A673 (cell line): ENCODE data around the gene F2RL2. TPM values are rescaled to one million over a fixed set of nuclear protein-coding genes. Genes with fewer than 3 reads are reported as not detected.

Experiments
- BruUV-seq: library from RNA; stranded (reverse); fragments of 400-500 nt; replicated peaks from 2 replicates; lab custom pipeline; 2021; lab: Mats Ljungman, UMichigan
- CTCF ChIA-PET: fragments of 300-600 bp; sonication (Branson Sonifier 250); formaldehyde crosslinking; loops from one replicate; lab custom pipeline; 2022; ENCODE audit warnings: antibody characterized with exemption; lab: Charles Lee
- POLR2A ChIA-PET: fragments of 300-600 bp; sonication (Branson Sonifier 250); formaldehyde crosslinking; loops from one replicate; lab custom pipeline; 2022; ENCODE audit warnings: antibody characterized with exemption; ENCODE audit not compliant: low non-redundant PET; lab: Charles Lee
- DNase-seq: peaks from one replicate; pipeline ENCODE4 v3.0.0-alpha.2; 2015; ENCODE audit warnings: low spot score
- H3K27ac ChIP-seq: fragments of 200-600 bp; sonication (generic); 2 replicates; pipeline ENCODE4 v1.5.1; 2016; ENCODE audit warnings: mixed run types, low read depth, mild to moderate bottlenecking, mixed read lengths, antibody characterized with exemption, low read length; ENCODE audit not compliant: poor library complexity, severe bottlenecking
- H3K27me3 ChIP-seq: fragments of 200-600 bp; sonication (generic); replicated peaks from 2 replicates; pipeline ENCODE4 v1.6.1; 2017; ENCODE audit warnings: mixed run types, low read depth, mild to moderate bottlenecking, mixed read lengths, antibody characterized with exemption, low read length; ENCODE audit not compliant: insufficient read depth, poor library complexity
- H3K36me3 ChIP-seq: fragments of 200-600 bp; sonication (generic); 2 replicates; pipeline ENCODE4 v1.6.1; 2016; ENCODE audit warnings: mixed run types, mild to moderate bottlenecking, mixed read lengths, antibody characterized with exemption, low read length; ENCODE audit not compliant: insufficient read depth, poor library complexity, severe bottlenecking
- H3K4me1 ChIP-seq: fragments of 200-600 bp; sonication (generic); 2 replicates; pipeline ENCODE4 v1.6.1; 2017; ENCODE audit warnings: mixed run types, mild to moderate bottlenecking, mixed read lengths, antibody characterized with exemption, low read length; ENCODE audit not compliant: insufficient read depth, poor library complexity, severe bottlenecking
- H3K4me3 ChIP-seq: fragments of 200-600 bp; sonication (generic); 2 replicates; pipeline ENCODE4 v1.5.1; 2016; ENCODE audit warnings: low read depth, mixed run types, mild to moderate bottlenecking, mixed read lengths, low read length; ENCODE audit not compliant: poor library complexity, severe bottlenecking
- H3K9me3 ChIP-seq: fragments of 200-600 bp; sonication (generic); 2 replicates; pipeline ENCODE4 v1.6.1; 2016; ENCODE audit warnings: mixed run types, low read depth, mild to moderate bottlenecking, mixed read lengths, antibody characterized with exemption, low read length; ENCODE audit not compliant: poor library complexity, severe bottlenecking
- CTCF ChIP-seq: fragments of 300-800, 200-600 bp; sonication (generic); conservative IDR thresholded peaks from 2 replicates; pipeline ENCODE4 v1.5.1; 2017; ENCODE audit warnings: low read depth, mild to moderate bottlenecking, antibody characterized with exemption, low read length, moderate library complexity, mixed read lengths
- EZH2 ChIP-seq: fragments of 200-600 bp; sonication (generic); IDR thresholded peaks from 2 replicates; pipeline ENCODE4 v1.6.1; 2017; ENCODE audit warnings: borderline replicate concordance, low read depth, mild to moderate bottlenecking, mixed read lengths, antibody characterized with exemption, low read length; ENCODE audit not compliant: poor library complexity, severe bottlenecking
- intact Hi-C: fragments of 100-400 bp; cut with micrococcal nuclease; formaldehyde crosslinking; loops from one replicate; pipeline ENCODE4 v1.10.0; 2022; ENCODE audit not compliant: unreplicated experiment
- total RNA-seq: library from RNA; stranded (reverse); gene quantifications from 2 replicates; pipeline ENCODE4 v1.2.3, GENCODE V29; 2021

F2RL2 gene
- total RNA-seq, 1 experiment from 2014 or later = 14.4 TPM

- H3K27me3 ChIP-seq = no peaks in the 10 kb centered on the region
- peaks cover 23% of the 10 kb centered on the region for H3K4me1 ChIP-seq
- TF ChIP-seq CTCF = no peak
- TF ChIP-seq EZH2 = no peak
- no peaks in the 10 kb centered on the region for H3K9me3 ChIP-seq
- DNase-seq = no peak
- ChIA-PET CTCF (no interaction called here), POLR2A (interaction anchor here (0.6 to 0.7 kb wide), 2 partner anchors 45 to 129 kb away, joined by 3 to 9 read pairs; no protein-coding TSS in a partner anchor)
- H3K36me3 ChIP-seq = no peaks in the 10 kb centered on the region
- no TSS peak for BruUV-seq
- intact Hi-C loops = no loop called here
- no peak overlapping the region for H3K4me3 ChIP-seq
- H3K27ac ChIP-seq = no peak overlapping the region
These were observed 34.6 kb upstream of the F2RL2 start for GRCh38 chr5:76657683-76658311.

- POLR2A ChIA-PET = no interaction called here
- BruUV-seq = no TSS peak
These were observed 33.9 kb upstream of the F2RL2 start for GRCh38 chr5:76657091-76657490.

GRCh38 chr5:76652809-76653414 lies 29.7 kb upstream of the F2RL2 start:
- H3K27ac ChIP-seq = no peak overlapping the region
- ChIA-PET POLR2A (no interaction called here), CTCF (no interaction called here)
- no TSS peak for BruUV-seq
- H3K4me1 ChIP-seq = no peaks in the 10 kb centered on the region
- H3K4me3 ChIP-seq = no peak overlapping the region
- no peaks in the 10 kb centered on the region for H3K36me3 ChIP-seq
- no peaks in the 10 kb centered on the region for H3K27me3 ChIP-seq
- intact Hi-C loops = no loop called here
- TF ChIP-seq CTCF (no peak), EZH2 (no peak)
- H3K9me3 ChIP-seq = peaks cover 20% of the 10 kb centered on the region
- DNase-seq = no peak

More at GRCh38 chr5:76657091-76657490, 33.9 kb upstream of the F2RL2 start:
- CTCF ChIA-PET = no interaction called here
- Histone ChIP-seq H3K27me3 (no peaks in the 10 kb centered on the region), H3K9me3 (no peaks in the 10 kb centered on the region), H3K36me3 (no peaks in the 10 kb centered on the region), H3K4me1 (peaks cover 23% of the 10 kb centered on the region), H3K4me3 (no peak overlapping the region), H3K27ac (no peak overlapping the region)
- intact Hi-C loops = no loop called here
- no peak for DNase-seq
- TF ChIP-seq CTCF (no peak), EZH2 (no peak)
